Mucosa of descending colon (tissue), 3 donors: ENCODE measurements around the gene PPP2R3A. TPM values are rescaled to one million over a fixed set of nuclear protein-coding genes. Genes with fewer than 3 reads are reported as not detected.

ENCODE experiments used
- ATAC-seq: fragments of 200-7000 bp; cut with Tn5 transposase; one replicate; pipeline ENCODE4 v1.9.1; 2020; ENCODE audit warnings: mild to moderate bottlenecking, moderate library complexity
- DNase-seq, 3 donors: peaks; one replicate each; pipeline ENCODE4 v3.0.0-alpha.2; 2020
- H3K36me3 ChIP-seq: fragments of 200-600 bp; one replicate; pipeline ENCODE4 v1.8.0; 2021; ENCODE audit warnings: low read depth, mild to moderate bottlenecking
- H3K4me1 ChIP-seq: fragments of 200-600 bp; one replicate; pipeline ENCODE4 v1.8.0; 2021; ENCODE audit warnings: low read depth, mild to moderate bottlenecking
- H3K4me3 ChIP-seq: fragments of 200-600 bp; one replicate; pipeline ENCODE4 v1.8.0; 2021; ENCODE audit warnings: mild to moderate bottlenecking
- H3K9me3 ChIP-seq: fragments of 200-600 bp; one replicate; pipeline ENCODE4 v1.8.0; 2021; ENCODE audit warnings: mild to moderate bottlenecking
- CTCF ChIP-seq: fragments of 200-600 bp; IDR thresholded peaks from one replicate; pipeline ENCODE4 v1.8.0; 2022; ENCODE audit warnings: antibody characterized with exemption, mild to moderate bottlenecking
- intact Hi-C, 2 donors: fragments of 100-400 bp; cut with DNase I in 1 of 2; cut with micrococcal nuclease in 1 of 2; formaldehyde crosslinking; loops; one replicate each; pipeline versions ENCODE4 v1.11.0 to v1.11.1; 2022; cut with DNase I, micrococcal nuclease
- total RNA-seq, 3 donors: library from RNA; stranded (reverse); fragmentation: NEBNext Ultra II Directional in 2 of 3; extraction: Animal tissue kit (Norgen Biotek cat#: 25700) in 2 of 3; gene quantifications; one replicate each; pipeline versions ENCODE4 v1.2.1 to v1.2.4, GENCODE V29; 2021 to 2023
- donor health status: DM: no; HTN: no; CAD: no; lungs with moderate emphysema.
- donor health status: DM: no; HTN: no; CAD: no.
- donor health status: DM: no; HTN: yes; CAD: no.

PPP2R3A gene
- total RNA-seq, 3 donors from 2014 or later: 16.4 to 33.8 (median 28.5) TPM

- TF ChIP-seq CTCF: no peak
- Histone ChIP-seq H3K9me3 (no peaks in the 10 kb centered on the region), H3K4me1 (peaks cover 3% of the 10 kb centered on the region), H3K4me3 (no peak overlapping the region), H3K36me3 (no peaks in the 10 kb centered on the region)
- no peak for ATAC-seq
- intact Hi-C loops: no loop called here
- no peak for DNase-seq
Observed at GRCh38 chr3:135997554-135998320, 32.2 kb downstream of the PPP2R3A start.

GRCh38 chr3:136008221-136008620 is 42.7 kb downstream of the PPP2R3A start:
- DNase-seq (no peak), ATAC-seq (no peak)
- intact Hi-C loops: no loop called here
- TF ChIP-seq CTCF: no peak
- no peaks in the 10 kb centered on the region for H3K36me3 ChIP-seq
- no peak overlapping the region for H3K4me3 ChIP-seq
- H3K9me3 ChIP-seq: no peaks in the 10 kb centered on the region
- no peaks in the 10 kb centered on the region for H3K4me1 ChIP-seq

GRCh38 chr3:136008732-136009470 is 43.4 kb downstream of the PPP2R3A start:
- intact Hi-C loops: no loop called here
- no peak for ATAC-seq
- TF ChIP-seq CTCF: no peak
- DNase-seq: no peak
- H3K9me3 ChIP-seq: no peaks in the 10 kb centered on the region
- H3K4me3 ChIP-seq: no peak overlapping the region
- no peaks in the 10 kb centered on the region for H3K4me1 ChIP-seq
- no peaks in the 10 kb centered on the region for H3K36me3 ChIP-seq

GRCh38 chr3:136018876-136019275 is 53.3 kb downstream of the PPP2R3A start:
- intact Hi-C loops: no loop called here
- Histone ChIP-seq H3K4me1 (no peaks in the 10 kb centered on the region), H3K36me3 (no peaks in the 10 kb centered on the region), H3K4me3 (no peak overlapping the region), H3K9me3 (no peaks in the 10 kb centered on the region)
- DNase-seq (no peak), ATAC-seq (no peak)
- TF ChIP-seq CTCF: no peak

- H3K36me3 ChIP-seq: no peaks in the 10 kb centered on the region
- no peak for TF ChIP-seq CTCF
- H3K4me1 ChIP-seq: no peaks in the 10 kb centered on the region
- ATAC-seq (no peak), DNase-seq (no peak)
- intact Hi-C loops: no loop called here
- no peak overlapping the region for H3K4me3 ChIP-seq
- no peaks in the 10 kb centered on the region for H3K9me3 ChIP-seq
Observed at GRCh38 chr3:136021803-136022202, 56.3 kb downstream of the PPP2R3A start.
